Neural cell (in vitro differentiated cells): ENCODE measurements around the gene SLC22A16.
"Not testable (repeated sequence)": the region's sequence is repeated elsewhere in the genome, so short reads cannot be mapped to it uniquely, and the experiment has no call there.

Experiments
- CTCF ChIP-seq: fragments of 450-650 bp; IDR thresholded peaks from 2 replicates; pipeline ENCODE4 v1.5.1; 2014; ENCODE audit warnings: antibody characterized with exemption, mild to moderate bottlenecking, moderate library complexity; ENCODE audit not compliant: poor library complexity, severe bottlenecking
- EZH2 ChIP-seq: fragments of 200-600, 300-800 bp; shearing (Covaris generic), sonication (generic); IDR thresholded peaks from 2 replicates; pipeline ENCODE4 v1.6.1; 2014; ENCODE audit warnings: antibody characterized with exemption, low read length, borderline replicate concordance, mild to moderate bottlenecking; ENCODE audit not compliant: insufficient read depth, poor library complexity, severe bottlenecking
- POLR2AphosphoS5 ChIP-seq: IDR thresholded peaks from 2 replicates; pipeline ENCODE4 v1.6.1; 2012
- SMC3 ChIP-seq: fragments of 450-650 bp; conservative IDR thresholded peaks from 2 replicates; pipeline ENCODE4 v1.6.1; 2014; ENCODE audit warnings: antibody characterized with exemption, mild to moderate bottlenecking, moderate library complexity; ENCODE audit not compliant: poor library complexity

- not testable (repeated sequence) for TF ChIP-seq SMC3, EZH2, CTCF, POLR2AphosphoS5
These were observed 28.5 kb upstream of the SLC22A16 start for GRCh38 chr6:110504891-110505290.
